Central memory CD8-positive, alpha-beta T cell (primary cell): ENCODE results near the gene TDRD9.

Experiments
- ATAC-seq: fragments of 150-1000 bp; cut with Tn5 transposase; replicated peaks from 2 replicates; pipeline ENCODE4 v1.10.0; 2022; ENCODE audit warnings: mild to moderate bottlenecking, moderate FRiP score, moderate number of reproducible peaks; ENCODE audit not compliant: poor library complexity, severe bottlenecking; ENCODE audit errors: extremely low read depth
- DNase-seq, 2 donors: peaks; one replicate each; pipeline ENCODE4 v3.0.0; 2021; ENCODE audit warnings: low spot score in 2 of 2
- H3K27ac Mint-ChIP-seq: one replicate; pipeline ENCODE4 v1.8.0; 2022; ENCODE audit warnings: low read depth, mild to moderate bottlenecking, moderate library complexity, mixed read lengths
- H3K27me3 Mint-ChIP-seq: one replicate; pipeline ENCODE4 v1.8.0; 2022; ENCODE audit warnings: mixed read lengths
- H3K36me3 Mint-ChIP-seq: one replicate; pipeline ENCODE4 v1.8.0; 2022; ENCODE audit warnings: mild to moderate bottlenecking, moderate library complexity, mixed read lengths; ENCODE audit not compliant: insufficient read depth
- H3K4me1 Mint-ChIP-seq: one replicate; pipeline ENCODE4 v1.8.0; 2022; ENCODE audit warnings: mixed read lengths
- H3K4me3 Mint-ChIP-seq: one replicate; pipeline ENCODE4 v1.8.0; 2022; ENCODE audit warnings: mild to moderate bottlenecking, moderate library complexity, mixed read lengths
- H3K9me3 Mint-ChIP-seq: one replicate; pipeline ENCODE4 v1.8.0; 2022; ENCODE audit warnings: mixed read lengths

The TDRD9 gene

GRCh38 chr14:103989964-103990363 is 61.7 kb downstream of the TDRD9 start:
- Mint-ChIP-seq H3K27ac (no peak overlapping the region), H3K27me3 (peaks cover 71% of the 10 kb centered on the region), H3K4me3 (no peak overlapping the region), H3K36me3 (peaks cover 2% of the 10 kb centered on the region), H3K9me3 (peaks cover 6% of the 10 kb centered on the region), H3K4me1 (no peaks in the 10 kb centered on the region)
- ATAC-seq, result no peak
- DNase-seq, result no peak

- no peak overlapping the region for H3K4me3 Mint-ChIP-seq
- peaks cover 2% of the 10 kb centered on the region for H3K36me3 Mint-ChIP-seq
- no peak overlapping the region for H3K27ac Mint-ChIP-seq
- peaks cover 39% of the 10 kb centered on the region for H3K27me3 Mint-ChIP-seq
- ATAC-seq, result no peak
- DNase-seq, result no peak
- no peaks in the 10 kb centered on the region for H3K9me3 Mint-ChIP-seq
- H3K4me1 Mint-ChIP-seq, result no peaks in the 10 kb centered on the region
Observed at GRCh38 chr14:103994535-103995184, 66.4 kb downstream of the TDRD9 start.

- Mint-ChIP-seq H3K4me1 (no peaks in the 10 kb centered on the region), H3K9me3 (no peaks in the 10 kb centered on the region), H3K27ac (no peak overlapping the region), H3K27me3 (peaks cover 27% of the 10 kb centered on the region), H3K4me3 (no peak overlapping the region), H3K36me3 (no peaks in the 10 kb centered on the region)
- ATAC-seq, result no peak
- DNase-seq, result no peak
Observed at GRCh38 chr14:103995876-103996275, 67.6 kb downstream of the TDRD9 start.

DNA sequence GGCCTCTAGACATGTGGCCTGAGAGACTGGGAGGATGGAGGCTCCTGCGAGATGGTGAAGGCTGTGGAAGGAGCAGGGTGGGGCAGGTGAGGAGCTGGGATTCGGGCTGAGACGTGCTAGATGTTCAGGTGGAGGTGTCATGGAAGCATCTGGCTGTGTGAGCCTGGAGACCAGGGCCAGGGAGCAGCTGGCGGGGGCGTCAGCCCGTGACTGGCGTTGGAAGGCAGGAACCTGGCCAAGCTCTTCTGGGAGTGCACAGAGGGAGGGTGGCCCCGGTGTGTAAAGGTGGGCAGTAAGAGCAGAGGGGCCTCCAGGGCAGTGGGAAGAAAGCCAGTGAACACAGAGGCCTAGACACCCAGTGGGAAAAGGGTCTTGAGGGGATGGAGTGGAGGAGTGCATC is 69.1 kb downstream of the TDRD9 start:
- H3K4me3 Mint-ChIP-seq, result no peak overlapping the region
- no peak overlapping the region for H3K27ac Mint-ChIP-seq
- no peaks in the 10 kb centered on the region for H3K9me3 Mint-ChIP-seq
- no peaks in the 10 kb centered on the region for H3K36me3 Mint-ChIP-seq
- peaks cover 20% of the 10 kb centered on the region for H3K27me3 Mint-ChIP-seq
- no peaks in the 10 kb centered on the region for H3K4me1 Mint-ChIP-seq
- ATAC-seq, result no peak
- DNase-seq, result no peak

GRCh38 chr14:103998027-103998426 is 69.8 kb downstream of the TDRD9 start:
- Mint-ChIP-seq H3K4me3 (no peak overlapping the region), H3K36me3 (no peaks in the 10 kb centered on the region), H3K9me3 (no peaks in the 10 kb centered on the region), H3K27me3 (peaks cover 20% of the 10 kb centered on the region), H3K27ac (no peak overlapping the region), H3K4me1 (no peaks in the 10 kb centered on the region)
- ATAC-seq (no peak), DNase-seq (no peak)

- no peak overlapping the region for H3K4me3 Mint-ChIP-seq
- H3K4me1 Mint-ChIP-seq, result no peaks in the 10 kb centered on the region
- H3K9me3 Mint-ChIP-seq, result no peaks in the 10 kb centered on the region
Observed at GRCh38 chr14:103999795-104000440, 71.7 kb downstream of the TDRD9 start.

GRCh38 chr14:104001003-104001402 is 72.7 kb downstream of the TDRD9 start:
- Mint-ChIP-seq H3K27me3 (peaks cover 20% of the 10 kb centered on the region), H3K36me3 (no peaks in the 10 kb centered on the region), H3K27ac (no peak overlapping the region), H3K4me3 (no peak overlapping the region), H3K9me3 (no peaks in the 10 kb centered on the region), H3K4me1 (no peaks in the 10 kb centered on the region)
- peak in 1 of 2 donors; percentile 12 for DNase-seq
- no peak for ATAC-seq

More at GRCh38 chr14:103999795-104000440, 71.7 kb downstream of the TDRD9 start:
- no peak for DNase-seq
- H3K27ac Mint-ChIP-seq, result no peak overlapping the region
- H3K27me3 Mint-ChIP-seq, result peaks cover 9% of the 10 kb centered on the region
- H3K36me3 Mint-ChIP-seq, result no peaks in the 10 kb centered on the region
- no peak for ATAC-seq

DNA sequence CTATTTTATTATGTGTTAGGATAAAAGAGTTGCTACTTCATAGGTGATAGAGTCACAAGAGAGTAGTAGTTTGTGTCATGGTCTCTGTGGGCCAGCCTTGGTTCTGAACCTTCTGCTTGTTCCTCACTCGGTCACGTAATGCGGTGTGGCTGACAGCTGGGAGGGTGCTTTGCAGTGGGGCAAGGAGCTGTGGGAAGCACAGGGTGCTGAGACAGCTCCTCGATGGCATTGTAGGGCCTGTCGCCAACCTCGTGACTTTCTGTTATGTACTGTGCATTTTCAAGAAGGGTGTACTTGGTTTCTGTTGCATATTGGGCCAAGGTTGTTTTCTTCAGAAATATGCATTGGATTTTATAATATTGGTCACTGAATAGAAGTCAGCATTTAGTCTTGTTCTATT is 75.4 kb downstream of the TDRD9 start:
- Mint-ChIP-seq H3K36me3 (no peaks in the 10 kb centered on the region), H3K27me3 (peaks cover 21% of the 10 kb centered on the region), H3K9me3 (no peaks in the 10 kb centered on the region), H3K27ac (no peak overlapping the region), H3K4me1 (no peaks in the 10 kb centered on the region), H3K4me3 (no peak overlapping the region)
- no peak for DNase-seq
- no peak for ATAC-seq

DNA sequence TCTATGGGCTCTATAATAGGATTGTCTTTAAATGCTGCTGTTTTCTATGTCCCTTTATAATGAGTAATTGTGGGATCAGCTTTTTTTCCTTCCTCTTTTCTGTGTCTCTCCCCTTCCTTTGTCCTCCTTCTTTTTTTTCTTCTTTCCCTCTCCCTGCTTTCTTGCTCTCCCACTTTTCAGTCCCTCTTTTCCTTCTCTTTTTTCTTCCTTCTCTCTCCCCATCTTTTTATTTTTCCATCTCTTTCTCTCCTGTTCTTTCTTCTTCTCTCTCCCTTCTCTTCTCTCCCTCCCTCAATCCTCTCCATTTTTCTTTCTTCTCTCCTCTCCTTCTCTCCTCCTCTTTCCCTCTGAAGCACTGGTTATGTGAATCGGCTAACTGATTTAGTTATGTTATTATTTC is 76.6 kb downstream of the TDRD9 start:
- Mint-ChIP-seq H3K36me3 (no peaks in the 10 kb centered on the region), H3K27ac (no peak overlapping the region), H3K4me3 (no peak overlapping the region), H3K4me1 (no peaks in the 10 kb centered on the region), H3K9me3 (no peaks in the 10 kb centered on the region), H3K27me3 (peaks cover 13% of the 10 kb centered on the region)
- no peak for DNase-seq
- no peak for ATAC-seq

- Mint-ChIP-seq H3K36me3 (no peaks in the 10 kb centered on the region), H3K4me3 (no peak overlapping the region), H3K27me3 (peaks cover 13% of the 10 kb centered on the region), H3K27ac (no peak overlapping the region), H3K4me1 (no peaks in the 10 kb centered on the region), H3K9me3 (no peaks in the 10 kb centered on the region)
- DNase-seq, result no peak
- ATAC-seq, result no peak
Observed at GRCh38 chr14:104005489-104005888, 77.2 kb downstream of the TDRD9 start.

DNA sequence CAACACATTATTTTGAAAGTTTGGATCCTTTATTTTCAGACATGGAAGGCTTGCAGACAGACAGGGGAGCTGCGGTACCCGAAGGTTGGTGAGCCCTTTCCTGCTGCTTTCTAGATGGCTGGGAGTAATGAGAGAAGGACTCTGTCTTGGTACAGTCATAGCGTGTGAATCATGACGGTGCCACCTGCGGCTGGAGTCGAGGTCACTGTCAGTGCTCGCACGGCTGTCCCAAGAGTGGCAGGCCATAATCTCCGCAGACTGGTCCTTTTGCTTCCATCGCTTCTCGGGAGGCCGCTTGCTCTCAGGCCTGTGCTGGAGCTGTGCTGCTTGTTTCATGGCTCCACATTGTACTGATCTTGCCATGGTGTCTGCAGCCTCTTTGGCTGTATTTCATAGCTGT is 78.9 kb downstream of the TDRD9 start:
- no peak overlapping the region for H3K27ac Mint-ChIP-seq
- H3K36me3 Mint-ChIP-seq, result no peaks in the 10 kb centered on the region
- H3K4me1 Mint-ChIP-seq, result no peaks in the 10 kb centered on the region
- no peak overlapping the region for H3K4me3 Mint-ChIP-seq
- H3K9me3 Mint-ChIP-seq, result no peaks in the 10 kb centered on the region
- H3K27me3 Mint-ChIP-seq, result peaks cover 13% of the 10 kb centered on the region
- no peak for DNase-seq
- no peak for ATAC-seq

- no peak overlapping the region for H3K27ac Mint-ChIP-seq
- DNase-seq, result no peak
- H3K4me3 Mint-ChIP-seq, result no peak overlapping the region
- H3K36me3 Mint-ChIP-seq, result no peaks in the 10 kb centered on the region
- no peak for ATAC-seq
- H3K4me1 Mint-ChIP-seq, result no peaks in the 10 kb centered on the region
- no peaks in the 10 kb centered on the region for H3K9me3 Mint-ChIP-seq
- H3K27me3 Mint-ChIP-seq, result peaks cover 13% of the 10 kb centered on the region
Observed at GRCh38 chr14:104009297-104009696, 81.0 kb downstream of the TDRD9 start.

DNA sequence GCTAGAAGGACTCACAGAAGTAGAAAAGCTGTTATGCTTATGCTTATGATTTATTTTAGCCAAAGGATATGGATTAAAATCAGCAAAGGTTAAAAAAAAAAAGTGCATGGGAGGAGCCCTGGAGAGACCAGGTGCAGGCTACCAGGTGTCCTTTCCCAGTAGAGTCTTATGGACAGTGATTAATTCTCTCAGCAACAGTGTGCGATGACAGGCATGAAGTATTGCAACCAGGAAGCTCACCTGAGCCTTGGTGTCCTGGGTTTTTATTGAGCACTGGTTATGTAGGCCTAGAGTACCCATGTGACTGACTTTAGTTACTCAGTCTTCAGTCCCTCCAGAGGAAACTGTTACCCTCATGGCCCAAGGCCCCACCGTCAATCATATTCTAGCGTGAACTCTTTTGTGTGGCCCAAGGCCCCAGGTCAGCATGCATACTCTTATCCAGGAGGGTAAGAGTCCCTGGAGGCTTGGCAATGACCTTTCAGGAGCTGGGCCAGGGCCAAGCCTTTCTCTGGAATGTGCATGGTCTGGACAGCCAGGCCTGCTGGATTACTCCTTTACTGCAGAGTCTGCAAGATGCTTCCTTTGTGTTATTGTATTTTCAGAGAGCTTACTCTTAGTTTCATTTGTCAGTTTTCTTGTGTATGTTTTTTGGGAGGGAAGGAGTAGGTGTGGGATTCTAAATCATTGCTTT is 83.7 kb downstream of the TDRD9 start:
- H3K4me1 Mint-ChIP-seq, result no peaks in the 10 kb centered on the region
- H3K27ac Mint-ChIP-seq, result no peak overlapping the region
- no peaks in the 10 kb centered on the region for H3K9me3 Mint-ChIP-seq
- DNase-seq (no peak), ATAC-seq (no peak)
- no peak overlapping the region for H3K4me3 Mint-ChIP-seq
- no peaks in the 10 kb centered on the region for H3K27me3 Mint-ChIP-seq
- no peaks in the 10 kb centered on the region for H3K36me3 Mint-ChIP-seq
